ENCODE results near the gene C8B.

Gene C8B

GRCh38 chr1:56920591-56921001 lies 45.2 kb downstream of the C8B start:
- TF ChIP-seq REST (IDR thresholded peaks at IDR 0.05; ENCODE audit: insufficient read depth in 1 of 2, low read depth in 2 of 2, low read length in 2 of 2): no peak
- TF ChIP-seq FOXP2 (optimal IDR thresholded peaks at IDR 0.05; ENCODE audit: borderline replicate concordance, extremely low read depth, extremely low read length, insufficient read depth): no peak
- no peak for TF ChIP-seq POLR2AphosphoS5 (IDR thresholded peaks at IDR 0.05; ENCODE audit: low read depth, low read length)
- no peak for TF ChIP-seq SIN3A (IDR thresholded peaks at IDR 0.05; ENCODE audit: borderline replicate concordance, insufficient read depth, low read length)
- TF ChIP-seq TAF1 (IDR thresholded peaks at IDR 0.05; ENCODE audit: borderline replicate concordance, insufficient read depth, low read length): no peak

- TF ChIP-seq TAF1 (IDR thresholded peaks at IDR 0.05; ENCODE audit: borderline replicate concordance, insufficient read depth, low read length) (no peak), REST (IDR thresholded peaks at IDR 0.05; ENCODE audit: insufficient read depth in 1 of 2, low read depth in 2 of 2, low read length in 2 of 2) (no peak), POLR2AphosphoS5 (IDR thresholded peaks at IDR 0.05; ENCODE audit: low read depth, low read length) (no peak), FOXP2 (optimal IDR thresholded peaks at IDR 0.05; ENCODE audit: borderline replicate concordance, extremely low read depth, extremely low read length, insufficient read depth) (no peak), SIN3A (IDR thresholded peaks at IDR 0.05; ENCODE audit: borderline replicate concordance, insufficient read depth, low read length) (no peak)
Observed at GRCh38 chr1:56917356-56917755, 48.5 kb downstream of the C8B start.

- TF ChIP-seq POLR2AphosphoS5 (IDR thresholded peaks at IDR 0.05; ENCODE audit: low read depth, low read length) (no peak), REST (IDR thresholded peaks at IDR 0.05; ENCODE audit: insufficient read depth in 1 of 2, low read depth in 2 of 2, low read length in 2 of 2) (no peak), FOXP2 (optimal IDR thresholded peaks at IDR 0.05; ENCODE audit: borderline replicate concordance, extremely low read depth, extremely low read length, insufficient read depth) (no peak), TAF1 (IDR thresholded peaks at IDR 0.05; ENCODE audit: borderline replicate concordance, insufficient read depth, low read length) (no peak), SIN3A (IDR thresholded peaks at IDR 0.05; ENCODE audit: borderline replicate concordance, insufficient read depth, low read length) (no peak)
Observed at GRCh38 chr1:56916630-56917029, 49.2 kb downstream of the C8B start.

- no peak for TF ChIP-seq REST (IDR thresholded peaks at IDR 0.05; ENCODE audit: insufficient read depth in 1 of 2, low read depth in 2 of 2, low read length in 2 of 2)
- no peak for TF ChIP-seq TAF1 (IDR thresholded peaks at IDR 0.05; ENCODE audit: borderline replicate concordance, insufficient read depth, low read length)
- no peak for TF ChIP-seq POLR2AphosphoS5 (IDR thresholded peaks at IDR 0.05; ENCODE audit: low read depth, low read length)
- TF ChIP-seq SIN3A (IDR thresholded peaks at IDR 0.05; ENCODE audit: borderline replicate concordance, insufficient read depth, low read length): no peak
- no peak for TF ChIP-seq FOXP2 (optimal IDR thresholded peaks at IDR 0.05; ENCODE audit: borderline replicate concordance, extremely low read depth, extremely low read length, insufficient read depth)
Observed at GRCh38 chr1:56915960-56916359, 49.9 kb downstream of the C8B start.

GRCh38 chr1:56912325-56912724 lies 53.5 kb downstream of the C8B start:
- TF ChIP-seq FOXP2 (optimal IDR thresholded peaks at IDR 0.05; ENCODE audit: borderline replicate concordance, extremely low read depth, extremely low read length, insufficient read depth) (no peak), TAF1 (IDR thresholded peaks at IDR 0.05; ENCODE audit: borderline replicate concordance, insufficient read depth, low read length) (no peak)
